Stimulated activated CD4-positive, alpha-beta T cell treated with anti-CD3 and anti-CD28 coated beads, Interleukin-15, amount 100 ng/mL, for 48 hours (primary cell): ENCODE measurements around the gene NODAL.
A peak's percentile ranks its signal among the peaks of the same experiment; 100 is the strongest.
"Not testable (repeated sequence)": the region's sequence is repeated elsewhere in the genome, so short reads cannot be mapped to it uniquely, and the experiment has no call there.

Experiments
- DNase-seq, 2 donors: peaks; one replicate each; pipeline ENCODE4 v3.0.0-alpha.2; 2020; ENCODE audit warnings: low read depth in 2 of 2

The NODAL gene

GRCh38 chr10:70441161-70441894 lies at the start of gene NODAL:
NODAL (minus strand) TSS chr10:70441681; CDS start chr10:70441667, 14 bp downstream.
- DNase-seq, result no peak

DNA sequence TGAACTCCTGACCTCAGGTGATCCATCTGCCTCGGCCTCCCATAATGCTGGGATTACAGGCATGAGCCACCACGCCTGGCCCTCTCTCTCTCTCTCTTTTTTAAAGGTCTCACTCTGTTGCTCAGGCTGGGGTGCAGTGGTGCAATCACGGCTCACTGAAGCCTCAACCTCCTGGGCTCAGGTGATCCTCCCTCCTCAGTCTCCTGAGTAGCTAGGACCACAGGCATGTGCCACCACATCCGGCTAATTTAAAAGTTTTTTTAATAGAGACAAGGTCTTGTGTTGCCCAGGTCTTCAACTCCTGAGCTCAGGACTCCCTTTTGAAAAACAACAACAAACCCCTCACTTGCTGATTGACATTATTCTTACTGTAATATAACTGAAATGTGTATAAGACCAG lies 48.7 kb upstream of the NODAL start:
- DNase-seq, result no peak

- DNase-seq, result no peak
Measured at GRCh38 chr10:70487824-70488223, 46.3 kb upstream of the NODAL start.

DNA sequence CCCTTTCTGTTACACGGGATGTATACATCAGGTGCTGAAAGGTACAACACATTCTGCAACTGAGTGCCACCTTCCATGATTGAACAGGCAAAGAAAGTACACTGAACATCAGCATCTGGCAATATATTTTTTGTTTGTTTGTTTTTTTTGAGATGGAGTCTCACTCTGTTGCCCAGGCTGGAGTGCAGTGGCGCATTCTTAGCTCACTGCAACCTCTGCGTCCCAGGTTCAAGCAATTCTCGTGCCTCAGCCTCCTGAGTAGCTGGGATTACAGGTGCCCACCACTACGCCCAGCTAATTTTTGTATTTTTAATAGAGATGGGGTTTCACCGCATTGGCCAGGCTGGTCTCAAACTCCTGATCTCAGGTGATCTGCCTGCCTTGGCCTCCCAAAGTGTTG lies 42.4 kb upstream of the NODAL start:
- not testable (repeated sequence) for DNase-seq

- DNase-seq, result no peak
Measured at GRCh38 chr10:70482982-70483760, 41.7 kb upstream of the NODAL start.

GRCh38 chr10:70481831-70482530 lies 40.5 kb upstream of the NODAL start:
- no peak for DNase-seq

- DNase-seq, result no peak
Measured at GRCh38 chr10:70481105-70481504, 39.6 kb upstream of the NODAL start.

GRCh38 chr10:70480239-70480861 lies 38.9 kb upstream of the NODAL start:
- DNase-seq, result no peak

- DNase-seq, result no peak
Measured at GRCh38 chr10:70479626-70480238, 38.3 kb upstream of the NODAL start.

GRCh38 chr10:70479165-70479581 lies 37.7 kb upstream of the NODAL start:
- no peak for DNase-seq

DNA sequence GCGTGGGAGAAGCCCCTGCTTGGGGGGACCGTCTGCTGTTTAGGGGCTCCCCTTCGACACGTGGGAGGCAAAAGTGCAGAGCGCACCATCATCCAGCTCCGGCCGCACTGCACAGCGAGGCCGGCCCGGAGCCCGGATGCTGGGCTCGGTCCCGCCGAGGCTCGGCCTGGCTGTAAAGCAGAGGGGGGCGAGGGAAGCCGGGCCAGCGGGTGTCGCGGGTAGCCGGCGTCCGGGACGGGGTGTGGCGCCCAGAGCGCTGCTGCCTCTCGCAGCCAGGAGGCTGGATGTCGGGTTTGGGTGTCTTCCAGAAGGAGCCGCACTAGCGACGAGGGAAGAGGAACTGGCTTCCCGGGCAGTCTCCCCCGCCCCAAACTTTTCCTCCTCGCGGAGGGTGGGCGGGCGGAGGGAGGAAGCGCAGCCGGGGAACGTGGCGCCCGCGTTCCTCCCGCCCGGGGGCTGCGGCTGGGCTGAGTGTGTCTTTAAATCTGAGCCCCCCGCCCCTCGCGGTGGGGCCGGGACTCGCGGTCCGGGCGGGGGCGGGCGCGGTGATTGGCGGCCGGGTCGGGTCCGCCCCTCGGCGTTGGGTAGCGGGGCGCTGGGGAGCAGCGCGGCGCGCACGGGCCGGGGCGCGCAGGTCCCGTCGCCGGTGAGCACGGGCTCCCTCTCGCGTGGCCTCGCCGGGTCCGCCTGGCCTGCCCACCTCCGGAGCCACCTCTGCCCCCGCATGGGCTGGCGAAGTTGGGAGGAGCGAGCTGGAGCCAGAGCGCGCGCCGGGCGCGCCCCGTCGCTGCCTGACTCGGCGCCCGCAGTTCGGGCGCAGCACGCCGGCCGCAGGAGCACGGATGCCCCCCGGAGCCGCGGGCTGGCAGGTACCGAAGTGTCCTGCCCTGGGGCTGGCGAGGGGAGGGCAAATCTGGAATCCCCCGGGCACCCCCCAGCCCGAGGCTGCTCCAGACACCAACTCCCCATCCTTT lies 37.0 kb upstream of the NODAL start, which contains the start of gene PALD1:
TSS of gene PALD1 (plus strand) at position 577 of the 974 bp plus-strand sequence. CDS start 47,185 bp downstream, outside the sequence.
- DNase-seq, result peak; percentile 26 to 41

- DNase-seq, result peak; percentile 61 to 65
Measured at GRCh38 chr10:70477661-70478162, 36.2 kb upstream of the NODAL start.

DNA sequence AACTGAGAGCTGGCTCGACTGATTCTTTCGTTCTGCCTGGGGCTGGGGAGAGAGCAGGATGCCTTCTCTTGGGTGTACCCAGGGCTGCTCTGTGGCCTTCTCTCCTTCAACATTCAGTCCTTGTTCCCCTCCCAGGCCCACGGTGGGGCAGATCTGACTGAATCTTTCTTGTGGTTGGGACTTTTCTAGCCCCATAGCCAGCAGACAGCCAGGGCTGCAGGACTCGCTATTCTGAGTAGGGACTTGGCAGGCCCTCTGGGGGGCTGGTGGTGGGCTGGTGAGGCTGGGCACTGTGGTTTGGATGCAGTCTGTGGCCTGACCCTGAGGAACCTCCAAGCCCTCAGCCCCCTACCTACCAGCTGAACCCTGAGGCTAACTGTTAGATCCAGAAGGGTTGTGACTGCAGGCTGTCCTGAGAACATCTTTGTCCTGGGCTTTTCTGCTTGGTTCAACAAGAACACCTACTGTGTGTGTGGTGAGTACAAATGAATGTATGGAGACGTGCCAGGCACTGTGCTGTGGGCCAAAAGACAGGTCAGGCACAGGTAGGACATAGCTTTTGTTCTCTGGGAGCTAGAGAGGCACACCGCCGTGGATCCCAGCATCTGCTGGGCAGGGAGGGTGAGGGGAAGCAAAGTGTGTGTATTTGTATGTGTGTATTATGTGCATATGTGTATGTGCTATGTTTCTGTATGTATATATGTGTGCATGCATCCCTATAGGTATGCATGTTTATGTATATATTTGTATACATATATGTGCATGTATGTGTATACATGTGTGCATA lies 35.0 kb upstream of the NODAL start:
- no peak for DNase-seq

DNA sequence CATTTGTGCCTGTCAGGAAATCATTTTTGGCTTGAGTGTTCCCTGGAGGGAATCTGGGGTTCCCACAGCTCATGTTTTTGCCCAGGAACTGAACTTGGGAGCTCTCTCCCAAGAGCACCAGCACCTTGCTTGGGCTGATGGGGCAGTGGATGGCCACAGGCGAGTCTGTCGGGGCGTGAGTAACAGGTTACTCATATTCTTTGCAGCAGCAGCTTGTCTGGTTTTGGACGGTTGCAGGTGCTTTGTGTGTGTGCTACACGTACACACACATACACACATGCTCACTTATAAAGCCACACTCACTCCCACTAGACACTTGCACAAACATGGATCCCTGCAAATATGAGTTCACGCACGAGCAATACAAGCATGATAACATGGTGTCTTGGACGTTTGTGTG lies 34.2 kb upstream of the NODAL start:
- DNase-seq, result no peak

DNA sequence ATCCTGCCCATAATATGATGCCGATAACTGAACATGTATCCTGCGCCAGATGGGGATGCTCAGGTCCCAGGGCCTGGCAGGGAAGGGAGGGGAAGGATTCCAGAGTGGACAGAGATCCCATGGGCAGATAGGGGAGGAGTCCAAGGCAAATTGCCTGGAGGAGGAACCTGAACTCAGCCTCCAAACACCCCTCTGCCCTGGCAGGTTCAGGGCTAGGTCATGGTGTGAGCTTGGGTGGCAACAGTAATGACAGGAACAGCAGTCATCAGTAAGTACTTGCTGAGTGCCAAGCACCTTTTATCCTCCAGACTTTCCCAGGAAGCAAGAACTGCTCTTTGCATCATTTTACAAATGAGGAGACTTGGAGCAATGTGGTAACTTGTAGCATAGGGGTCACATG lies 33.3 kb upstream of the NODAL start:
- no peak for DNase-seq

DNA sequence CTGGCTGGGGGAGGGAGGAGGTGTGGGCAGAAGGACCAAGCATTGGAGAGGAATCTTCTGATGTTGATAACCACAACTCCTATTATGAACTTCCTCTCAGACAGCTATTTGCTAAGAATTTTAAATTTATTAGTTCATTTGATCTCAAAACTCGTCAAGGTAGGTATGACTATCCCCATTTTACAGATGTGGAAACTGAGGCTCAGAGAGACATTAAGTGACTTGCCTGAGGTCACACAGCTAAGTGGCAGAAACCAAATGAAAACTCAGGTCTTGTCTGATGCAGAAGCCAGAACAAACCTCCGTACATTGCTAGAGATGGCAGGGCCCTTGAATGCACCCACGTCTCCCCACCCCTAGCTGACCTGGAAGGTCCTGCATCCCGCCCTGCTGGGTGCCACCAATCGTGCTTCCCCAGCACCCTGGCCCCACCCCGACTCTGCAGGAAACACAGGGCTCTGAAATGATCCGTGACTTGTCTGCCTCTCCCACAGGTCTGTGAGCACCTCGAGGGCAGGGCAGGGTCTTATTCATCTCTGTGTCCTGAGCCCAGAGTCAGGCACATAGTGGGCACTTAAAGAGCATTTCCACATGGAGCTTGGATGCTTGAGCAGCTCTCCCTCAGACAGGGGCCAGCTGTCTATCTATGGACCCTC lies 31.4 kb upstream of the NODAL start:
- no peak for DNase-seq

GRCh38 chr10:70466951-70467350 lies 25.5 kb upstream of the NODAL start:
- DNase-seq, result no peak

GRCh38 chr10:70465832-70466231 lies 24.4 kb upstream of the NODAL start:
- no peak for DNase-seq

DNA sequence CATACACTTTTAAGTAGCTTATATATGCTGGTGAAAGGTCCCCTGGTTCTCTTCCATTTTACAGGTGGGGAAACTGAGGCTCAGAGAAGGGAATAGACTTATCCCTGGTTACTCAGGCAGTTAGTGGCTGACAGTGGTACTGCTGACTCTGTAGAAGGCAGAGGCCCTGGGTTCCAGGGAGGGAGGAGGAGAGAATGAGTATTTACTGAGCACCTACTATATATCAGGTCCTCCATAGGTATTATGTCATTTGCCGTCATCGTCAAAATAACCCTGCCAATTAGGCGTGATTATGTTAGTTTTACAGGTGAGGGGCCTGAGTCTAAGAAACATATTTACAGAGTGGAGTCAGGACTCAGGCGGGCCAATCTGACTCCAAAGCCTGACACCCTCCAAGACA lies 23.8 kb upstream of the NODAL start:
- DNase-seq, result no peak
